ENCODE measurements around the gene CRYAB. TPM values are rescaled to one million over a fixed set of nuclear protein-coding genes. Genes with fewer than 3 reads are reported as not detected.

Gene CRYAB
- total RNA-seq (2014; rRNA removed; shearing (Covaris generic)) = 0.15 TPM in 1 of 2 replicates, not detected in the other

DNA sequence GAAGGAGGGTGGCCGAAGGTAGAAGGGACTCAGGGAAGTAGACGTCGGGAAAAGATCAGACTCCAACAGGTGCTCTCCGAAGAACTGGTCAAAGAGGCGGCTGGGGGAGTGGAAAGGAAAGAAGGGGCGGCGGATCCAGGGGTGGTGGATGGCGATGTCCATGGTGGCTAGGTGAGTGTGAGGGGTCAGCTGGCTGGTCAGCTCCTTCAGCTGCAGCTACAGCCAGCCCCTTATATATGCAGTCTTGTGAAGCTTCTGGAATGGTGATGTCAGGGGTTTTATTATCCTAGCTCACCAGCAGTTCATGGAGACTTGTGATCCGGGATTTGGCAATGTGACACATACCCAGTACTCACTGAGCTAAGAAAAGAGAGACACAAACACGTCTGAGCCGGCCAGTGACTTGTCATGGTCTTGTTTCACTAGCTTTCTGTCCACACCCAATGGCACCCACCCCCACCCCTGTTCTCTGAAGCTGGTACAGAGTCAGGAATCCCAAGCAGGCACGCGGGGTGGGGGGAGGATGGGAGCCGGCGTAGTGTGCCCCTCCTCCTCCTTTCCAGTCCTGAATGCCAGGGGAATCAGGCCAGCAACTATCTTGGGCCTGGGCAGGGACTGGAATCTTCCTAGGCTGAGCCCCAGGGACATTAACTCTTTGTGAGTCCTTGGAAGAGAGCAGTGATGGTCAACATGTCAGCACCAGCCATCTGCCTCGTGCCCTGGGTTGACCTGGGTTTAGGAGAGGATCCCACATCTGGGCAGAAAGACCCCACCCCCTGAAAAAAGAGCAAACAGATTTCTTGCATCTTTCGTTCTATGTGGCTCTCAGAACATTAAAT, at the start of gene CRYAB:
Gene CRYAB, minus strand, starts transcription at position 208 of the 839 bp plus-strand sequence. Its CDS starts 46 bp downstream, at position 162.
- peak; percentile 33 for DNase-seq (ENCODE audit: low spot score)

GRCh38 chr11:111960916-111961315, 49.3 kb upstream of the CRYAB start:
- DNase-seq (ENCODE audit: low spot score) = no peak

DNA sequence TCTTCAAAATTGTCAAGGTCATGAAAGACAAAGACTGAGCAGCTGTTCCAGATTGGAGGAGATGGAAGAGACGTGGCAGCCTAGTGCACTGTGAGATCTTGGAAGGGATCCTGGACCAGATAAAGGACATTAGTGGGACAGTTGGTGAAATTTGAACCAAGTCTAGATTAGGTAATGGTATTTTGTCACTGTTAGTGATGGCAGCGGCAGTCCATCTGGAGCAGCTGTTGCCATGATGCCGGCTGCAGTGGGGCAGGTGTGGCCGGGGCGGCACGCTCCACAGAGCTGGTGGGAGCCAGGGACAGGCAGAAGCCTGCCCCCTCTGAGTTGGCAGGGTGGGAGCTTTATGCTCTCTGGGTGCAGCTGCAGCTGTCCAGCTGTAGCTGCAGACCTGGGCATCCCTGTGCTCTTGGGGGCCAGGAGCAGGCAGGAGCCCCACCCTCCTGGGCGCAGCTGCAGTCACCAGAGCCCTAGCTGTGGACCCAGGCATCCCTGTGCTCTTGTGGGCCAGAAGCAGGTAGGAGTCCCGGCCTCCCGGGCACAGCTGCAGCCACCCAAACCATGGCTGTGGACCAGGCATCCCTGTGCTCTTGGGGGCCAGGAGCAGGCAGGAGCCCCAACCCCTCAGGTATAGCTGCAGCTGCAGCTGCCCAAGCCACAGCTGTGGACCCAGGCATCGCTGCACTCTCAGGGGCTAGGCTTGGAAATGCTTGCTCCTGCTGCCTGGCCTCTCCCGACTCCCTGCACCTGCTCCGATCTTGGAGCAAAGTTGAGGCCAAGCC, 46.3 kb upstream of the CRYAB start:
- DNase-seq (ENCODE audit: low spot score) = no peak

DNA sequence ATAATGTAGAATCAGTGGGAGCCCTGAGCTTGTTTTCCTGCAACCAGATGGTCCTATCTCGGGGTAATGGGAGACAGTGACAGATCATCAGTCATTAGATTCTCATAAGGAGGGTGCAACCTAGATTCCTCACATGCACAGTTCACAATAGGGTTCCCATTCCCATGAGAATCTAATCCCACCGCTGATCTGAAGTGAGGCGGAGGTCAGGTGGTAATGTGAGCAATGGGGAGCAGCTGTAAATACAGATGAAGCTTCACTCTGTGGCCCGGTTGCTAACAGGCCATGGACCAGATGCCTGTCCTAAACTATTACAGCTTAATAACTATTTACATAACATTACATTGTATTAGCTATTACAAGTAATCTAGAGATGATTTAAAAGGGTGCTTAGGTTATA, 42.6 kb upstream of the CRYAB start:
- no peak for DNase-seq (ENCODE audit: low spot score)

DNA sequence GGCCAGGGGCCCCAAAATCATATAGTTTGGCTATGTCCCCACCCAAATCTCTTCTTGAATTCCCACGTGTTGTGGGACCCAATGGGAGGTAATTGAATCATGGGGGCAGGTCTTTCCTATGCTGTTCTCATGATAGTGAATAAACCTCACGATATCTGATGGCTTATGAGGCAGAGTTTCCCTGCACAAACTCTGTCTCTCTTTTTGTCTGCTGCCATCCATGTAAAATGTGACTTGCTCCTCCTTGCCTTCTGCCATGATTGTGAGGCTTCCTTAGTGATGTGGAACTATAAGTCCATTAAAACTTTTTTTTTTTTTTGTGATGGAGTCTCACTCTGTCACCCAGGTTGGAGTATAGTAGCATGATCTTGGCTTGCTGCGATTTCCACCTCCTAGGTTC, 40.0 kb upstream of the CRYAB start:
- DNase-seq (ENCODE audit: low spot score) = no peak

DNA sequence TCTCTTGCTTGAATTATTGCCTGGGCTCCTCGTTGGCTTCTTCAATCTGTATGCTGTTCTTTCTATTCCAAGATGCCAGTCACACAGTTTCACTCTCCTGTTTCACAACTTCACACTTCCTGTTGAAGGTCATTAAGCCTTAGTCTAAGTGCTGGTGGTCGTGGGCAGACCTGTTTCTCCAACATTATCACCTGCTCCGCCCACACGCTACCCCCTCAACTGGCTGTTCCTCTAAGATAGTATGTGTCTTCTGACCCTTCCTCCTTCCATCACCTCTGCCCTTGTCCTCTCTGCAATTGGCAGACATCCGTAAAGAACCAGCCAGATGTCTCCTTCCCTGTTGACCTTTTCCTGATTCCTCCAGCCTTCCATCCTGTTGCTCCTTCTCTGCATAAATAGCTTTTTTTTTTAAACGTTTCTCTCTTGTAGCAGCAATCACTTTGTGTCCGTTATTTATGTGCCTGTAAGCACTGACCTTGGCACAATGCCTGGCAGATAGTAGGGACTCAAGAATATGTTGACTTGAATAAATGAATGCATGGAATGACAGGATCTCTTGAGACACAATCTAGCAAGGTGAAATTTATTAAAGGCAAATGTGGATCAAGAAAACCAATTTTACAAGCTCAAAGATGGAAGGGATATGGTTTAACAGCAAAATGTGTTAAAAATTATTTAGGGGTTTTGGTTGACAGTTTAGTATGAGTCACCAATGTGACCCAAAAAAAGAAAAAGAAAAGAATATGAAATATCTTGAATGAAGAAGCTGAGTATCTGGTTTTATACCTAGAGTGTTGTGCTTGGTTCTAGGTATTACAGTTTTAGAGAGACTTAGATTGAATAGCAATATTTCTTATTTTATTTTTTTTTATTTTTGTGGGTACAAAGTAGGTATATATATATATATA, 38.2 kb upstream of the CRYAB start:
- DNase-seq (ENCODE audit: low spot score) = no peak

DNA sequence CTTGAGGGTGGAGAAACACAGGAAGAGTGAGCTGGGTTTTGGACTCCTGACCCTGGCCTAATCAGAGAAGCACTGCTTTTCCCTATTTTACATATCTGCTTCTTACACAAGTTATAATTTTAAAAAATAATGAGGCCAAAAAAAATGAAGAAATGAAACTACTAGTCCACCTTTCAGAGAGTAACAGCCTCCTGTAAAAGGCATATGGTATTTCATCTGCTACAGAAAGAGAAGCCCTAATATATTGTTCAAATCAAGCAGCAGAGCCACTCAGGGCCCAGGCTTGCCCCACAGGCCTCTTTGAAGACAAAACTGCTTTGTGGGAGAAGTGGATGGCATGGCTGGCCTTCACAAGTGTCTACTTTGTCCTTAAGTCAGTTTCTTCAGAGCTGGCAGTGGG, 35.6 kb upstream of the CRYAB start:
- no peak for DNase-seq (ENCODE audit: low spot score)

- no peak for DNase-seq (ENCODE audit: low spot score)
Observed at GRCh38 chr11:111946499-111946898, 34.9 kb upstream of the CRYAB start.

DNA sequence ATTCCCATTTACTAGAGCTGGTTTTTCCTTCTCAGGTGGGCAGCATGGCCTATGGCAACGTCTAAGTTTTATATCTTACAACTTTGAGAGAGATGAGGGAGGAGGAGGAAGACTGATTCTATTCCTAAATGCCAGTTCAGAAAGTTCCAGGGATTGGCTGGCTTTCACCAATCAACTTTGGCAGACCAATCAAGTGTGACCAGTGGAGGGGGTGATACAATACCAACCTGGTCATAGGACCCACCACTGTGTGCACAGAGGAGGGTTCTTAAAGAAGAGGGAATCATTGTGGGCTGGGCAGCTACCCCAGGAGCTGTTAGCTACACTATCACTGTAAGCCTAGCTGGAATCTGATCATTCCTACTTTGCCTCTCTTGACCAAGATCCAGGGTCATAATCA, 33.6 kb upstream of the CRYAB start:
- DNase-seq (ENCODE audit: low spot score) = no peak

DNA sequence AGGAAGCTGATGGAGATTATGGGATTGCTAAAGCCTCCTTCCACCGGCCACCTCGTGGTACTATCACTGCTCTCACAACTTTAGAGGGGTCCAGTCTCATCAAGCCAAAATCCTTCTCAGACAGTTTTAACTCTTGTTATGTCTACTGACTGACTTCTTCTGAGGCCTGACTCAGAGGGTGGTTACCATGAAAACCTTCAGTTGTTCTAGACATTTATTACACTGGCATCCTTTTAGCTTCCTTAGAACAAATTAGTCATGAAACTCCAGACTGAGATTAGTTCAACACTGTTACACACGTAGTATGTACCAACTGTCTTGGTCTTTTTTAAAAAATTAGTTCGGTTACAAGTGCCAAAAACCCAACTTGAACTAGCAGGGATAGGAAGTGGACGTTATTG, 33.1 kb upstream of the CRYAB start:
- no peak for DNase-seq (ENCODE audit: low spot score)

DNA sequence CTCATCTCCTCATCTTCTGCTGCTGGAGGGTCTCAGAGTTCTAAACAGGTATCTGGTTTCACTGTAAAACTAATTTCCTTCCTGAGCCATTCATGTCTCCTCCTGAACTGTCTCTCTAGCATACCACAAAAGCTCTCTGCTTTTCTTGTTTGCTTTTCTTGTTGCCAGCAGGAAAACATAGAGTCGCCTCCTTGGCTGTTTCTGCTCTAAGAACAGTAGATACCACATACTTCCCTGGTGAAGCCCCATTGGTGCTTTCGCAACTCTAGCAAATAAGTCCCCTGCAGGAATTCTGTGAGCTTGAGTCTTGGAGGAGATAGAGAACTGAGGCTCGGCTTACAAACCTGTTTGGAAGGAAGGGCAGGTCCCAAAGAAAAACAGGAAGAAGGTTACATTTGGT, 32.6 kb upstream of the CRYAB start:
- no peak for DNase-seq (ENCODE audit: low spot score)

DNA sequence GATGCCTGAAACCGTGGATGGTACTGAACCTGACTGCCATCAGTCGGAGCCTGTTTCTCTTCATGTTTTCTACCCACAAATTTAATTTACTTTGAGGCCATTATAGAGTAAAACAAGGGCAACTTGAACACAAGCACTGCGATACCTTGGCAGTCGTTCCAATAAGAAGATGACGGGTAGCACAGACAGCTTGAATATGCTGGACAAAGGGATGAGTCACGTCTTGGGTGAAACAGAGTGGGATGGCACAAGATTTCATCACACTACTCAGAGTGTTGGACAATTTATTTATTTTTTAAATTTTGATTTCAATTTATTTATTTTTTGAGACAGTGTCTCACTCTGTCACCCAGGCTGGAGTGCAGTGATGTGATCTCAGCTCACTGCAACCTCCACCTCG, 31.3 kb upstream of the CRYAB start:
- DNase-seq (ENCODE audit: low spot score) = no peak

GRCh38 chr11:111941963-111942362, 30.4 kb upstream of the CRYAB start:
- DNase-seq (ENCODE audit: low spot score) = no peak

- DNase-seq (ENCODE audit: low spot score) = peak; percentile 63
Observed at GRCh38 chr11:111939836-111940604, 28.4 kb upstream of the CRYAB start.

GRCh38 chr11:111938687-111939160, 27.2 kb upstream of the CRYAB start:
- no peak for DNase-seq (ENCODE audit: low spot score)

GRCh38 chr11:111937844-111938243, 26.3 kb upstream of the CRYAB start:
- DNase-seq (ENCODE audit: low spot score) = no peak

GRCh38 chr11:111937461-111937769, 25.8 kb upstream of the CRYAB start:
- no peak for DNase-seq (ENCODE audit: low spot score)

DNA sequence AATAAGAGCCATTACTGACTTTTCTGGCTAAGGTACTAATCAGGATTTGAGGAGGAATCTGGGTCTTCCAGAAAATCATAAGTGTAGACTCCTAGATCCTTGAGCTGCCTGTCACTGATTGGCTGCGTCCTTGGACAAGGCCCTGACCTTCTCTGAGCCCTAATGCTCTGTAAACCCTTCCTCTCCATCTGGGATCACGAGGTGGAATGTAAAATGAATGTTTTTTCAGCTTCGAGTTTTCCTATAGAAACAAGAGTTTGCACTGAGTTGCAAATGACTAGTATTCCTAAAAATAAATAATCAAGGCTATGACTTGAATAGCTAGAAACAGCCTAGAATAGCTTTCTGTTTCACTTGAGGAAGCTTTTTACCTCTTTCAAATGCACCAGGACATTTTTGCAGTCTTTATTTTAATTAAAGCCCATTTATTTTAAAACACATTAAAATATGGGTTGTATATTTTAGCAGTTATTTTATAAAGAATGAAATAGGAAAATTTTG, 24.5 kb upstream of the CRYAB start:
- DNase-seq (ENCODE audit: low spot score) = no peak

DNA sequence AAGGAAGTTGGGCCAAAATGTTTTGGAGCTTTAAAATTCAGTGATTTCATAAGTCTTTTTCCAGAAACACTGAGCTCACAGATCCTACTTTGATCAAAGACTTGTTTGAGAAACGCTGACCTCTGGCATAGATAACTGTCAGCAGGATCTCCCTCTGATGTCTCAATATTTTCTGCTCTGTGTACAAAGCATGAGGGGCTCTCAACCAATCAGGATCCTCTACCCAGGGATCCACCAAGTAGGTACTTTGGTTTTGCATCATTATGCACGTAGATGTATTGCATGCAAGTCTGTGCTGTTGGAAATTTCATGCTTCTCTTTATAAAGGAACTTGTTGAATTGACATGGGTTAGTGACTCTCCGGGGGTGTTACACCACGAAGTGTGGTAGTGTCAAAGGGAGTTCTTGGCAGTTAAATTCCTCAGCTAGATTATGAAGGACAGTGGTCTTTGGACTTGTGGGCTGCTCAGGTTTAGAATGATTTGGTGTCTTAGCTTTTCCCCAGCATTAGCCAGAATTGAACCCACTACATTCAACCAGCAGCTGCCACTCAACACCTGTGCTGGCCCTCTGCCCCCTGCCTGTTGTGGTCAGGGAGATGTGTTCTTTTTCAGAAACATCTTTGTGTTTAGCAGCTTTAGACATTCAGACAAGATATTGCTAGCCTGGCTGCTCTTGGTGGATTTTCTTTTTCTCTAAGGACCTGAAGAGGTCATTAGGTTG, 23.9 kb upstream of the CRYAB start:
- no peak for DNase-seq (ENCODE audit: low spot score)

GRCh38 chr11:111934306-111934705, 22.7 kb upstream of the CRYAB start:
- no peak for DNase-seq (ENCODE audit: low spot score)
